HEK293T (cell line): ENCODE results near the gene SSH3.

Source experiments
- CTCF ChIA-PET: fragments of 350-600 bp; formaldehyde crosslinking; extraction: SDS; loops from one replicate; lab custom pipeline; 2021; ENCODE audit warnings: antibody characterized with exemption, inconsistent platforms; lab: Yijun Ruan, JAX
- POLR2A ChIA-PET: fragments of 350-600 bp; formaldehyde crosslinking; extraction: SDS; loops from one replicate; lab custom pipeline; 2020; ENCODE audit warnings: antibody characterized with exemption, inconsistent platforms; lab: Yijun Ruan, JAX
- DNase-seq: peaks from one replicate; pipeline ENCODE4 v3.0.0; 2012; ENCODE audit warnings: mixed read lengths; ENCODE audit errors: extremely low spot score
- ARNT ChIP-seq: fragments of 450-650 bp; IDR thresholded peaks from 2 replicates; pipeline ENCODE4 v1.6.1; 2017; ENCODE audit warnings: mild to moderate bottlenecking
- BHLHE40 ChIP-seq: fragments of 450-650 bp; IDR thresholded peaks from 2 replicates; pipeline ENCODE4 v1.6.1; 2016; ENCODE audit warnings: mild to moderate bottlenecking, moderate library complexity, borderline replicate concordance
- CTBP1 ChIP-seq: fragments of 450-650 bp; IDR thresholded peaks from 2 replicates; pipeline ENCODE4 v1.6.1; 2016; ENCODE audit warnings: borderline replicate concordance
- ELF4 ChIP-seq: fragments of 450-650 bp; IDR thresholded peaks from 2 replicates; pipeline ENCODE4 v1.6.1; 2017; ENCODE audit warnings: antibody characterized with exemption
- FOXA1 ChIP-seq: fragments of 450-650 bp; IDR thresholded peaks from 2 replicates; pipeline ENCODE4 v1.6.1; 2016; ENCODE audit warnings: mild to moderate bottlenecking
- FOXK2 ChIP-seq: fragments of 450-650 bp; IDR thresholded peaks from 2 replicates; pipeline ENCODE4 v1.6.1; 2016; ENCODE audit warnings: mild to moderate bottlenecking
- FOXM1 ChIP-seq: fragments of 450-650 bp; IDR thresholded peaks from 2 replicates; pipeline ENCODE4 v1.6.1; 2017; ENCODE audit warnings: mild to moderate bottlenecking, borderline replicate concordance
- HDGF ChIP-seq: fragments of 450-650 bp; IDR thresholded peaks from 2 replicates; pipeline ENCODE4 v1.6.1; 2017; ENCODE audit warnings: antibody characterized with exemption, borderline replicate concordance
- L3MBTL2 ChIP-seq: fragments of 450-650 bp; conservative IDR thresholded peaks from 2 replicates; pipeline ENCODE4 v1.6.1; 2016; ENCODE audit warnings: mild to moderate bottlenecking
- LEF1 ChIP-seq: fragments of 450-650 bp; IDR thresholded peaks from 2 replicates; pipeline ENCODE4 v1.6.1; 2017; ENCODE audit warnings: mild to moderate bottlenecking, borderline replicate concordance
- NFRKB ChIP-seq: fragments of 450-650 bp; IDR thresholded peaks from 2 replicates; pipeline ENCODE4 v1.6.1; 2016; ENCODE audit warnings: mild to moderate bottlenecking, moderate library complexity
- PKNOX1 ChIP-seq: fragments of 450-650 bp; IDR thresholded peaks from 2 replicates; pipeline ENCODE4 v1.6.1; 2016
- SP1 ChIP-seq: fragments of 450-650 bp; IDR thresholded peaks from 2 replicates; pipeline ENCODE4 v1.6.1; 2017
- SUZ12 ChIP-seq: fragments of 450-650 bp; IDR thresholded peaks from 2 replicates; pipeline ENCODE4 v1.6.1; 2016; ENCODE audit warnings: mild to moderate bottlenecking
- TARDBP ChIP-seq: fragments of 450-650 bp; IDR thresholded peaks from 2 replicates; pipeline ENCODE4 v1.6.1; 2016
- ZNF384 ChIP-seq: fragments of 450-650 bp; IDR thresholded peaks from 2 replicates; pipeline ENCODE4 v1.6.1; 2016

Gene SSH3

DNA sequence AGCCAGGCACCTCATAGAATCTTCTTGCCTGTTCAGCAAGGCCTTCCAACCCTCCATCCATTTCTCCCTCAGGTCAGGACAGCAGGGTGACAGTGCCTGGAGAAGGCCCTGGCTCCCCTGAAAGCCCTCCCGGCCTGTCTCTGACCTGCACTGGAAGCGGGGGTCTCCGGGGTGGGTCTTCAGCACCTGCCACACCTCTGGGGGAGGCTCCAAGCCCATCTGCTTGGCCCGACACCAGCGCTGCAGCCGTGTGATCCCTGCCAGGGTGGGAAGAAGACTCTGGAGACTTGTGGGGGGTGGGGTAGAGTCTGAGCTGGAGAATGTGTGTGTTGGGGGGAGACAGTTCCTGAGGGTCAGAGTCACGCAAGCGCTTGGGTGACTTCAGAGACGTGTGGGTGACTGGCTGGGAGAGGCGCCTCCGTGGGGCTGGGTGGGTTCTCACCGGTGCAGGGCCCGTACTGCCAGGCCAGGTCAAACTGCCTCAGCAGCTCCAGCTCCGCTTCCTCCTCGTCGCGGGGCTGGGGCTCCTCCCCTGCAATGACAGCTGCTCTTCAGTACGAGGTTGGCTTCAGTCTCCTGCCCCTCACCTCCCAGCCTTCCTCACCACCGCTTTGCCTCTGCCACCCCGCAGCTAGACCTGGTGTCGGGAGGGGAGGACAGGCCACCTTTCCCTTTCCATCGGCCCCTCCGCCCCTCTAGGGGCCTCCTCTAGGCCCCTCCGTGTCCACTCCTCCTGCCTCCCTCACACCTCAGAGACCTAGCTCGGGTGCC, 49.4 kb downstream of the SSH3 start:
- ChIA-PET CTCF (interaction anchor here (0.6 to 11.6 kb wide), 5 partner anchors 29 to 360 kb away, joined by 3 to 182 read pairs (median 3); partner anchors contain the start of gene GRK2), POLR2A (interaction anchor here (0.8 to 2.2 kb wide), 8 partner anchors 17 to 35 kb away, joined by 3 to 9 read pairs (median 4); no protein-coding TSS in a partner anchor)
- no peak for TF ChIP-seq CTBP1
- TF ChIP-seq FOXK2, result no peak
- TF ChIP-seq ARNT, result no peak
- no peak for TF ChIP-seq NFRKB
- no peak for TF ChIP-seq LEF1
- TF ChIP-seq FOXA1, result no peak
- no peak for TF ChIP-seq HDGF
- no peak for TF ChIP-seq FOXM1
- no peak for TF ChIP-seq ZNF384
- no peak for TF ChIP-seq BHLHE40
- no peak for TF ChIP-seq PKNOX1
- TF ChIP-seq SUZ12, result no peak
- TF ChIP-seq TARDBP, result no peak
- no peak for TF ChIP-seq L3MBTL2
- no peak for TF ChIP-seq ELF4
- no peak for TF ChIP-seq SP1
- no peak for DNase-seq

GRCh38 chr11:67353317-67354074, 50.2 kb downstream of the SSH3 start, which contains the start of gene POLD4:
TSS of gene POLD4 (minus strand) at chr11:67353546. CDS start at chr11:67353399, 147 bp downstream.
- ChIA-PET CTCF (interaction anchor here (0.6 to 11.6 kb wide), 8 partner anchors 21 to 398 kb away, joined by 3 to 182 read pairs (median 3); partner anchors contain the start of gene GRK2), POLR2A (interaction anchor here (0.8 to 2.2 kb wide), 12 partner anchors 17 to 129 kb away, joined by 3 to 9 read pairs (median 4); partner anchors contain the start of genes AIP, GRK2 and PPP1CA)

GRCh38 chr11:67354075-67355022, 51.0 kb downstream of the SSH3 start:
- TF ChIP-seq FOXK2, result no peak
- no peak for TF ChIP-seq SUZ12
- no peak for TF ChIP-seq HDGF
- no peak for TF ChIP-seq ARNT
- no peak for TF ChIP-seq PKNOX1
- no peak for TF ChIP-seq TARDBP
- no peak for TF ChIP-seq ZNF384
- no peak for TF ChIP-seq L3MBTL2
- TF ChIP-seq FOXA1, result no peak
- TF ChIP-seq BHLHE40, result no peak
- TF ChIP-seq ELF4, result no peak
- no peak for TF ChIP-seq SP1
- POLR2A ChIA-PET, result interaction anchor here (0.8 to 2.2 kb wide), 7 partner anchors 16 to 129 kb away, joined by 3 to 7 read pairs (median 4); partner anchors contain the start of genes AIP, GRK2 and PPP1CA
- DNase-seq, result no peak
- CTCF ChIA-PET, result interaction anchor here (0.6 to 11.6 kb wide), 5 partner anchors 20 to 218 kb away, joined by 3 to 182 read pairs (median 5); no protein-coding TSS in a partner anchor

More at GRCh38 chr11:67353317-67354074, 50.2 kb downstream of the SSH3 start, which contains the start of gene POLD4:
- TF ChIP-seq NFRKB (no peak), L3MBTL2 (no peak), HDGF (no peak), SP1 (no peak), CTBP1 (no peak), PKNOX1 (no peak)
- DNase-seq, result peak; percentile 93

DNA sequence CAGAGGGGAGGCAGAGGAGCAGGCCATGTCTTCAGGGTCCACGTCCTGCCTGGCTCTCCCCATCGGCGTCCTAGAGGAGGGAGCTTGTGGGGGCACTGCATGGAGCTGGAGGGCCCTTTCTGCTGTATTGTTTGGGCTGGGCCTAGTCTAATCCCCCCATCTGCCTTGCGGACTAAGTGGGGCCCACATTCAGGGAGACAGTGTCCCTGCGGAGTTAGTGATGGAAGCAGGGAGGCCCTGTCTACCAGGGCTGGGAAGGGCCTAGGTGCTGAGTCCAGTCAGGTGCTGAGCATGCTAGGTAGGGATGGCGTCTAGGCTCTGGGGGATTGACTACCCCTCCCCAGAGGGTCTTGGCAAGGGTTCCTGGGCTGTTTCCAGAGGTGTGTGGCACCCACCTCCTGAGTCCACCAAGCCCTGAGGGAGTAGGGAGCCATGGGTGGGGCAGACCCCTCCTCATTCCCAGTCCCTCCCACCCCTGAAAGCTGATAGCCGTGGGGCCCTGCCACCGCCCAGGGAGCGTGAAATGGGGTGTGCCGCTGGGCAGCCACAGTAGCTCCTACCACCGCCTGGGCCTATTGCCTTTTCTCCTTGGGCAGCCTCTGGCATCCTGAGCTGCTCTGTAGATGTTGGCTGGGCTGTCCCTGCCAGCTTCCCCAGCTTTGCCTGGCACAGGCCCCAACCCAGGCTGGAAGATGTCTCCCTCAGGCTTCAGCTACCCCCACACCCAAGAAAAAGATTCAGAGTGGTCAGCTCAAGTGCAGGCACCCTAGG, 51.9 kb downstream of the SSH3 start:
- TF ChIP-seq ZNF384 (no peak), FOXK2 (no peak), FOXA1 (no peak), ARNT (no peak), SP1 (no peak), BHLHE40 (no peak), TARDBP (no peak), ELF4 (no peak), LEF1 (no peak), SUZ12 (no peak)
- ChIA-PET POLR2A (interaction anchor here (0.8 to 1.9 kb wide), 4 partner anchors 15 to 46 kb away, joined by 4 to 5 read pairs (median 4); partner anchors contain the start of genes PPP1CA and RAD9A), CTCF (interaction anchor here (0.6 to 11.6 kb wide), 4 partner anchors 15 to 108 kb away, joined by 3 to 182 read pairs (median 5); no protein-coding TSS in a partner anchor)
- no peak for DNase-seq
